UCSD-AML1 (cell line): Measurements from ENCODE around the gene DPY19L1.
"Not testable (repeated sequence)": the region's sequence is repeated elsewhere in the genome, so short reads cannot be mapped to it uniquely, and the experiment has no call there.

ENCODE experiments used
- DNase-seq: peaks from one replicate; lab custom pipeline; 2025; ENCODE audit not compliant: unreplicated experiment; lab: John Stamatoyannopoulos, UW

DPY19L1 gene

GRCh38 chr7:34991938-34992840, 45.1 kb downstream of the DPY19L1 start:
- DNase-seq, result peak; percentile 13

- not testable (repeated sequence) for DNase-seq
Measured at GRCh38 chr7:34988442-34989125, 48.7 kb downstream of the DPY19L1 start.

GRCh38 chr7:34985155-34985554, 52.1 kb downstream of the DPY19L1 start:
- not testable (repeated sequence) for DNase-seq

- not testable (repeated sequence) for DNase-seq
Measured at GRCh38 chr7:34984140-34984539, 53.1 kb downstream of the DPY19L1 start.

GRCh38 chr7:34982371-34983019, 54.8 kb downstream of the DPY19L1 start:
- DNase-seq, result no peak

GRCh38 chr7:34979124-34979523, 58.2 kb downstream of the DPY19L1 start:
- DNase-seq, result not testable (repeated sequence)

GRCh38 chr7:34973400-34973760, 63.9 kb downstream of the DPY19L1 start:
- no peak for DNase-seq

GRCh38 chr7:34972739-34973399, 64.4 kb downstream of the DPY19L1 start:
- not testable (repeated sequence) for DNase-seq

GRCh38 chr7:34967818-34968217, 69.5 kb downstream of the DPY19L1 start:
- DNase-seq, result not testable (repeated sequence)

- not testable (repeated sequence) for DNase-seq
Measured at GRCh38 chr7:34966504-34966903, 70.8 kb downstream of the DPY19L1 start.

- DNase-seq, result no peak
Measured at GRCh38 chr7:34958021-34958420, 79.3 kb downstream of the DPY19L1 start.

- DNase-seq, result no peak
Measured at GRCh38 chr7:34952822-34953221, 84.5 kb downstream of the DPY19L1 start.

GRCh38 chr7:34949361-34949760, 87.9 kb downstream of the DPY19L1 start:
- no peak for DNase-seq

GRCh38 chr7:34947427-34947826, 89.9 kb downstream of the DPY19L1 start:
- not testable (repeated sequence) for DNase-seq

GRCh38 chr7:34946486-34946885, 90.8 kb downstream of the DPY19L1 start:
- DNase-seq, result no peak

GRCh38 chr7:34945894-34946477, 91.3 kb downstream of the DPY19L1 start:
- not testable (repeated sequence) for DNase-seq

- DNase-seq, result no peak
Measured at GRCh38 chr7:34939175-34939574, 98.1 kb downstream of the DPY19L1 start.

GRCh38 chr7:34935735-34936165, 101.5 kb downstream of the DPY19L1 start:
- DNase-seq, result not testable (repeated sequence)

- no peak for DNase-seq
Measured at GRCh38 chr7:34931739-34932138, 105.5 kb downstream of the DPY19L1 start.

- DNase-seq, result not testable (repeated sequence)
Measured at GRCh38 chr7:34929783-34930182, 107.5 kb downstream of the DPY19L1 start.

- DNase-seq, result no peak
Measured at GRCh38 chr7:34928560-34928959, 108.7 kb downstream of the DPY19L1 start.
